Large intestine (tissue), 3 donors: ENCODE results near the gene PAIP2. TPM values are rescaled to one million over a fixed set of nuclear protein-coding genes. Genes with fewer than 3 reads are reported as not detected.
A peak's percentile ranks its signal among the peaks of the same experiment; 100 is the strongest.

Source experiments
- DNase-seq, 2 donors: peaks; one replicate each; pipeline versions ENCODE4 v3.0.0 to v3.0.0-alpha.2; 2013
- H3K27ac ChIP-seq: one replicate; pipeline ENCODE4 v1.5.1; 2013; ENCODE audit warnings: low read length
- H3K27me3 ChIP-seq: 2 replicates; pipeline ENCODE4 v1.6.1; 2013; ENCODE audit warnings: low read length; ENCODE audit not compliant: control insufficient read depth, insufficient read depth
- H3K36me3 ChIP-seq: 2 replicates; pipeline ENCODE4 v1.6.1; 2013; ENCODE audit warnings: low read length; ENCODE audit not compliant: control insufficient read depth, insufficient read depth
- H3K4me1 ChIP-seq: one replicate; pipeline ENCODE4 v1.6.1; 2013; ENCODE audit warnings: low read length; ENCODE audit not compliant: control insufficient read depth, insufficient read depth
- H3K4me3 ChIP-seq: one replicate; pipeline ENCODE4 v1.5.1; 2013; ENCODE audit warnings: low read length
- H3K9me3 ChIP-seq: one replicate; pipeline ENCODE4 v1.6.1; 2013; ENCODE audit warnings: mild to moderate bottlenecking, low read depth, low read length, moderate library complexity; ENCODE audit not compliant: control insufficient read depth
- WGBS: methylation state at CpG from one replicate; pipeline ENCODE4 v1.1.5; 2013; ENCODE audit warnings: low lambda C conversion rate; ENCODE audit not compliant: insufficient coverage; 5-methylcytosine and 5-hydroxymethylcytosine counted together
- polyA plus RNA-seq: library from polyadenylated mRNA; unstranded; fragments of 120-200 nt; gene quantifications from one replicate; pipeline ENCODE4 v1.2.1, GENCODE V29; 2013

Gene PAIP2
- polyA plus RNA-seq, 1 donor = 79.9 TPM

DNA sequence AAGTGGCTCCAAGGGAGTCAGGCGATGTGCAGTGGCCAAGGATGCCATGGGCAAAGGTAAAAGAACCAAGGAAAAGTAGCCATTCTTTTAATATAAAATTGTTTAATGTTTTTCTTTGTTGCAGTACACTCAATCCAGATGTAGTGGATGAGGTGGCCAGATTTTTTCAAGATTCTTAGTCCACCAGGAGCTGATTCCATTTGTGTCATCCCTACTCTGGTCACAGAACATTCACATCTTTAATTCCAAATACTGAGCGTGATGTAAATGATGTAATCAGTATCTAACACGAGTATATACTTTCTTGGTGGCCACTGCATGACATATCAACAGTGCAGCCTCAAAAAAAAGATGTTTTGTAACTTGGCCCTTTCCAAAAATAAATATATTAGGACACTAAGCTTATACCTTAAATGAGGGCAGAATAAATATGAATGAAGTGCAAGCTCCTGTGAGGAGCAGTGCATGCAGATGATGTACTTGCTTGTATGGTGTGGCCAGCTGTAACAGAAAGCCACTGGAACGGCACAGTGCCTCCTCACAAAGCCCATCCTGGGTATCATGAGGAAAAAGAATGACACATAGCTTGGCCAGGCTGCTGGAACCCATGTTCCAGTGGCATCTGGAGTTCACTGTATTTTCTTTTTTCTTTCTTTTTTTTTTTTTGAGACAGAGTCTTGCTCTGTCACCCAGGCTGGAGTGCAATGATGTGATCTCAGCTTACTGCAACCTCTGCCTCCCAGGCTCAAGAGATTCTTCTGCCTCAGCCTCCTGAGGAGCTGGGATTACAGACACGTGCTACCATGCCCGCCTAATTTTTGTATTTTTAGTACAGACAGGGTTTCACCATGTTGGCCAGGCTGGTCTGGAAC lies 68.7 kb downstream of the PAIP2 start:
- no peaks in the 10 kb centered on the region for H3K9me3 ChIP-seq
- 100% methylated on average over 1 of the region's 6 CpGs for WGBS
- no peaks in the 10 kb centered on the region for H3K4me1 ChIP-seq
- H3K4me3 ChIP-seq = no peak overlapping the region
- no peaks in the 10 kb centered on the region for H3K27me3 ChIP-seq
- DNase-seq = no peak
- no peak overlapping the region for H3K27ac ChIP-seq
- H3K36me3 ChIP-seq = peaks cover 2% of the 10 kb centered on the region

DNA sequence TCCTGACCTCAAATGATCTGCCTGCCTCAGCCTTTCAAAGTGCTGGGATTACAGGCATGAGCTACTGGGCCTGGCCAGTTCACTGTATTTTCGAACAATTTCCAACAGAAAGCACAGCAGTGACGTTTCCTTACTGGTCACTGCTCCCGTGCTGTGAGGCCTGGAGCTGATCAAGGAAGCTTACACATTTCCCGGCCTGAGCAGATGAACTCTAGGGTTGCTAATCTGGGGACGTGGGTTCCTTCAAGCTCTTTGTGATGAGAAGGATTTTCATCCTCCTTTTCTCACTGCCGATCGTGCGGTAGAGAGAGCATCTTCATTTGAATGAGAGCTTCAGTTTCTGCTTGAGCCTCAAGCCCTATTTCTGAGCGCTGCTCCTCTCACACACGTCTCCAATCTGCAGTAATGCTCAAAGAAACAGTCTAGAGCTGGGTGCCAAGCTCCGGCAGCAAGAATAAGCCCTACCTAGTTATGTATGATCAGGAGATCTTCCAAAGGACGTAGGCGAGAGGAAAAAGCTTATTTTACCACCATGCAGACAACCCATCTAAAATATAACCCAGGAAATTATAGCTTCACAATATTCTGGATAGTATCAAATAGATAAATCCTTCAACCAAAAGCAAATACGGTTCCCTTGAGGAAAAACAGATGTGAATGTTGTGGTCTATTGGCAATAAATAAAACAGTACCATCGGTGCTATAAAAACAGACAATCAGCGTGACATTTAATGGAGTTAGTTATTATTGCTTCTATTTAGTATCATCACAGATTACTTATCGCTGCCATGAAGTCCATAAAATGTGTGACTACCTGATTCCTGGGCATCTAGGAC lies 69.6 kb downstream of the PAIP2 start:
- H3K4me3 ChIP-seq = no peak overlapping the region
- no peaks in the 10 kb centered on the region for H3K4me1 ChIP-seq
- H3K27ac ChIP-seq = no peak overlapping the region
- no peaks in the 10 kb centered on the region for H3K9me3 ChIP-seq
- WGBS = 95% methylated on average over 4 of the region's 17 CpGs
- peaks cover 2% of the 10 kb centered on the region for H3K36me3 ChIP-seq
- DNase-seq = no peak
- H3K27me3 ChIP-seq = no peaks in the 10 kb centered on the region

- Histone ChIP-seq H3K36me3 (peaks cover 6% of the 10 kb centered on the region), H3K9me3 (no peaks in the 10 kb centered on the region), H3K4me1 (peaks cover 8% of the 10 kb centered on the region), H3K27me3 (no peaks in the 10 kb centered on the region), H3K27ac (no peak overlapping the region), H3K4me3 (no peak overlapping the region)
- no peak for DNase-seq
- WGBS = no CpG with 5 or more reads among the region's 6 CpGs
These were observed 71.5 kb downstream of the PAIP2 start for GRCh38 chr5:139413153-139413552.

GRCh38 chr5:139413963-139414362 lies 72.3 kb downstream of the PAIP2 start:
- H3K4me1 ChIP-seq = peaks cover 15% of the 10 kb centered on the region
- no peaks in the 10 kb centered on the region for H3K27me3 ChIP-seq
- no peaks in the 10 kb centered on the region for H3K9me3 ChIP-seq
- peaks cover 9% of the 10 kb centered on the region for H3K36me3 ChIP-seq
- no peak for DNase-seq
- 92% methylated on average over 2 of the region's 6 CpGs for WGBS
- no peak overlapping the region for H3K4me3 ChIP-seq
- no peak overlapping the region for H3K27ac ChIP-seq

- peak in 1 of 2 donors; percentile 67 for DNase-seq
- no CpG with 5 or more reads among the region's 9 CpGs for WGBS
- H3K27me3 ChIP-seq = no peaks in the 10 kb centered on the region
- H3K4me3 ChIP-seq = no peak overlapping the region
- peaks cover 20% of the 10 kb centered on the region for H3K4me1 ChIP-seq
- no peaks in the 10 kb centered on the region for H3K9me3 ChIP-seq
- H3K36me3 ChIP-seq = peaks cover 13% of the 10 kb centered on the region
- H3K27ac ChIP-seq = no peak overlapping the region
These were observed 73.0 kb downstream of the PAIP2 start for GRCh38 chr5:139414581-139415130.

DNA sequence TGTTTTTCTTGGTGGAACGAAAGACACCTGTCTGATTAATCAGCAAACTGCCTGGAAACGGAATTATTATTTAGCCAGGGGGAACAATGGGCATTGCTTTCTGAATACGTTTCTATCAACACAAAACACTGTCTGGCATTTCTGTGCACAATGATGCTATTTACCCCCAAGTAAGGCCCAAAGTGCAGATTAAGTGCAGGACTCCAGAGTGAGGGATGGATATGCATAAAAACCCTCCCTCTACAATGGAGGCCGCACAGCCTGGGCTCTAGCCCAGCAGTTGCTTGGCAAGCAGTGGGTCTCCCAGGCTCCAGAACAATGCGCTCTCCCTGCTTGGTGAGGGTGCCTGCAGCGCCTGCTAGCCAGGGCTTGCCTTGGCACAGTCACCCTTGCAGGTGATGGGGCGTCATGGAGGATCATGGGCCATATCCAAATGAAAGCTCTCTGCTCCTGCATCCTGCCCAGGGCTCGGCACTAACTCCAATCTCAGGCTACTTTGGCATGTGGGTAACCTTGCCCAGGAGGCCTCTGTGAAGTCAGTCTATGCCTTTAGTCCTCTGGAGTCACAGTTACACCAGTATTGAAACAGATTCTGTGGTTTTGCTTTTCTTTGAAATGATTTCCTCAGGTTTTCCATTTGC lies 73.7 kb downstream of the PAIP2 start:
- H3K4me1 ChIP-seq = peaks cover 24% of the 10 kb centered on the region
- WGBS = 100% methylated on average over 1 of the region's 8 CpGs
- H3K27ac ChIP-seq = no peak overlapping the region
- no peaks in the 10 kb centered on the region for H3K27me3 ChIP-seq
- no peak for DNase-seq
- no peak overlapping the region for H3K4me3 ChIP-seq
- H3K36me3 ChIP-seq = peaks cover 13% of the 10 kb centered on the region
- H3K9me3 ChIP-seq = no peaks in the 10 kb centered on the region

- peaks cover 13% of the 10 kb centered on the region for H3K36me3 ChIP-seq
- no peaks in the 10 kb centered on the region for H3K9me3 ChIP-seq
- H3K4me1 ChIP-seq = peaks cover 24% of the 10 kb centered on the region
- H3K27me3 ChIP-seq = no peaks in the 10 kb centered on the region
- no peak overlapping the region for H3K27ac ChIP-seq
- H3K4me3 ChIP-seq = no peak overlapping the region
- DNase-seq = no peak
These were observed 74.2 kb downstream of the PAIP2 start for GRCh38 chr5:139415869-139416268.

GRCh38 chr5:139416651-139417050 lies 75.0 kb downstream of the PAIP2 start:
- H3K27ac ChIP-seq = no peak overlapping the region
- H3K4me1 ChIP-seq = peaks cover 24% of the 10 kb centered on the region
- WGBS = no CpG with 5 or more reads among the region's 9 CpGs
- H3K4me3 ChIP-seq = no peak overlapping the region
- no peak for DNase-seq
- peaks cover 13% of the 10 kb centered on the region for H3K36me3 ChIP-seq
- H3K9me3 ChIP-seq = no peaks in the 10 kb centered on the region
- no peaks in the 10 kb centered on the region for H3K27me3 ChIP-seq

- Histone ChIP-seq H3K9me3 (no peaks in the 10 kb centered on the region), H3K27ac (no peak overlapping the region), H3K4me3 (no peak overlapping the region), H3K4me1 (peaks cover 24% of the 10 kb centered on the region), H3K36me3 (peaks cover 13% of the 10 kb centered on the region), H3K27me3 (no peaks in the 10 kb centered on the region)
- DNase-seq = peak in 1 of 2 donors; percentile 34
- no CpG with 5 or more reads among the region's 4 CpGs for WGBS
These were observed 75.6 kb downstream of the PAIP2 start for GRCh38 chr5:139417214-139417613.

GRCh38 chr5:139418793-139419192 lies 77.1 kb downstream of the PAIP2 start:
- Histone ChIP-seq H3K4me1 (peaks cover 24% of the 10 kb centered on the region), H3K27ac (peak overlapping the region; percentile 79), H3K27me3 (no peaks in the 10 kb centered on the region), H3K4me3 (no peak overlapping the region), H3K36me3 (peaks cover 13% of the 10 kb centered on the region), H3K9me3 (no peaks in the 10 kb centered on the region)
- peak in 1 of 2 donors; percentile 30 for DNase-seq
- WGBS = no CpG with 5 or more reads among the region's 1 CpG
